GM12872 (cell line): ENCODE results near the gene CD109.

Source experiments
- TF ChIP-seq, protein P1 (sequence below): IDR thresholded peaks from 3 replicates; pipeline ENCODE4 v1.5.1; 2011; ENCODE audit warnings: low read depth, mild to moderate bottlenecking, low read length, moderate library complexity; ENCODE audit not compliant: insufficient read depth

CD109 gene

DNA sequence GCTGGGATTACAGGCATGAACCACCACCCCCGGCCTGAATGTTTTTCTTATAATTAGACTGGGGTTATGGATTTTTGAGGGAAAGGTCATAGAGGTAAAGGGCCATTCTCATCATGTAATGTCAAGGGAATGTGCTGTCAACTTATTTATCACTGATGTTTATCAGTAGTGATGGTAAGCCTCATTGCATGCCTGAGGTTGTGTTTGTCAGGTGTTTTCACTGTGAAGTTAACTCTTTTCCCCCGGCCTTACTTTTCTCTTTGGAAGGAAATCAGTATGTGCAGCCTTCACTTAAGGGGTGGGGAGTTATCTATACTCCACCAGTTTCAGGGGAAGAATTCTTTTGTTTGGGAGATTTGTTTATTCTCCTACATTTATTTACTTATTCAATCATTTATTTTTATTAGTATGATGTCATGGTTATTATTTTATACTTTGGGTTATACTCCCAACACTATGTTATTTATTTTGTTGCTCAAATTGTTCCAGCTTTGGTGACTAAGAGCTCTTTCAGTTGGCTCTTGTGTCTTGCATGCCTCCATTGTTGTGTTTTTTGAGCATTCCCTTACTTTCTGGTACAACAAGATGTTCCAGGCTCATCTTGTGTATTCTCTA is 39.4 kb upstream of the CD109 start:
- TF ChIP-seq, protein P1, sequence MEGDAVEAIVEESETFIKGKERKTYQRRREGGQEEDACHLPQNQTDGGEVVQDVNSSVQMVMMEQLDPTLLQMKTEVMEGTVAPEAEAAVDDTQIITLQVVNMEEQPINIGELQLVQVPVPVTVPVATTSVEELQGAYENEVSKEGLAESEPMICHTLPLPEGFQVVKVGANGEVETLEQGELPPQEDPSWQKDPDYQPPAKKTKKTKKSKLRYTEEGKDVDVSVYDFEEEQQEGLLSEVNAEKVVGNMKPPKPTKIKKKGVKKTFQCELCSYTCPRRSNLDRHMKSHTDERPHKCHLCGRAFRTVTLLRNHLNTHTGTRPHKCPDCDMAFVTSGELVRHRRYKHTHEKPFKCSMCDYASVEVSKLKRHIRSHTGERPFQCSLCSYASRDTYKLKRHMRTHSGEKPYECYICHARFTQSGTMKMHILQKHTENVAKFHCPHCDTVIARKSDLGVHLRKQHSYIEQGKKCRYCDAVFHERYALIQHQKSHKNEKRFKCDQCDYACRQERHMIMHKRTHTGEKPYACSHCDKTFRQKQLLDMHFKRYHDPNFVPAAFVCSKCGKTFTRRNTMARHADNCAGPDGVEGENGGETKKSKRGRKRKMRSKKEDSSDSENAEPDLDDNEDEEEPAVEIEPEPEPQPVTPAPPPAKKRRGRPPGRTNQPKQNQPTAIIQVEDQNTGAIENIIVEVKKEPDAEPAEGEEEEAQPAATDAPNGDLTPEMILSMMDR, result no peak

DNA sequence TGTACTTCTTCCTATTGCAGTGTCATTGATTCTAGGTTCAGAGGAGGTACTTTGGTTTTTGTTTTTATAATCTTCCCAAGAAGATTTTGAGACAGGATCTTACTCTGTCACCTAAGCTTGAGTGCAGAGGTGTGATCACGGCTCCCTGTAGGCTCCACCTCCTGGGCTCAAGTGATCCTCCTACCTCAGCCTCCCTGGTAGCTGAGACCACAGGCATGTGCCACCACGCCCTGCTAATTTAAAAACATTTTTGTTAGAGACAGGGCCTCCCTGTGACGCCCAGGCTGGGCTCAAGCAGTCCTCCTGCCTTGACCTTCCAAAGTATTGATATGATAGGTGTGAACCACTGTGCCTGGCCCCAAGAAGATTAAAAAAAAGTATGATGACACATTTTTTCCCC is 38.8 kb upstream of the CD109 start:
- TF ChIP-seq, protein P1, result no peak

DNA sequence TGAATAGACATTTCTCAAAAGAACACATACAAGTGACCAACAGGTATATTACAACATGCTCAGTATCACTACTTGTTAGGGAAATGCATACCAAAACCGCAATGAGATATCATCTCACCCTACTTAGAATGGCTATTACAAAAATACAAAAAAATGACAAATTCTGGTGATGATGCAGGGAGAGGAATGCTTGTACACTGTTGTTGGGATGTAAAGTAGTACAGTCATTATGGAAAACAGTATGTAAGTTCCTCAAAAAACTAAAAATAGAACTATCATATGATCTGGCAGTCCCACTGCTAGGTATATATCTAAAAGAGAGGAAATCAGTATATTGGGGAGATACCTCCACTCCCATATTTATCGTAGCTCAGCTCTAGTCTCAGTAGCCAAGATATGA is 31.3 kb upstream of the CD109 start:
- TF ChIP-seq, protein P1, result no peak

DNA sequence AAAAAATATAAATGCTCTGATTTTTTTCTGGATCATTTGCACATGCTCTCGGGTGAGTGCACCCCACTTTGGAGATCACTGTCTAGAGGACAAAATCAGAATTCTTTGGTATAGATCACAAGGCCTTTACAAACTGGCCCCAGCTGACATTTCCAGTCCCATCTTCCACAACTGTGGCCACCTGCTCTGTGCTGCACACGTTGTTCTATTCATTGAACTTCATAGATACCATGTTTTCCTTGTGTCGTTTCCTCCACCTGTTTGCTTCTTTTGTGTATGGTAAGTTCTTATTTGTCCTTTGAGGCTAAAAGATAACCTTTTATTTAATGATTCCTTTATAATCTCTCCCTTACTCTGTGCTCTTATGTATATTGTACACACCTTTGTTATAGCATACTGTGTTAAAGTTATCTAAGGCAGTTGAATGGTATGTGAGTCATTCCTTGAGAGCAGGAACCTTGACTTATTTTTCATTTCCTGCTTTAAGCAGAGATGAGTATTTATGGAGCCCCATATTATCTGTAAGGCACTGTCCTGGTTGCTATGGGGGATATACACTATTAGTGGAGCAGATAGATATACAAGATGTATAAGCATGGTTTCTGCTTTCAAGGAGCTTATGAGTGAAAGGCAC is 30.2 kb upstream of the CD109 start:
- TF ChIP-seq, protein P1, result no peak

DNA sequence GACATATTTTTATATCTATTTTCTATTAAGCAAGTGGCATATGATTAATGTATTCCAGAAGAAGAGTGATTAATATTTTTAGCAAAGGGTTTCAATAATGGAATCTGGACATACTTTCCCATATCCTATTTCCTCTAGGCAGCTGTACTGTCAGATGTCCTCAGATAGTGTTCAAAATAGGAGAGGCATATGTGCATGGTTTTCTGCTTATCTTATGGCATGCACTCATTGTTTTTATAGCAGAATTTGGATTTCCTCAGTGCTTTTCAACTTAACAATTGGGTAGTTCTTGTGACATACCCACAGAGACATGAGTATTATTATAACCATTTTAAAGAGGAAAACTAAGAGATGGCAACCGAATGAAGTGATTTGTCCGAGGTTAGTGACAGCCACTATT is 29.6 kb upstream of the CD109 start:
- TF ChIP-seq, protein P1, result no peak

DNA sequence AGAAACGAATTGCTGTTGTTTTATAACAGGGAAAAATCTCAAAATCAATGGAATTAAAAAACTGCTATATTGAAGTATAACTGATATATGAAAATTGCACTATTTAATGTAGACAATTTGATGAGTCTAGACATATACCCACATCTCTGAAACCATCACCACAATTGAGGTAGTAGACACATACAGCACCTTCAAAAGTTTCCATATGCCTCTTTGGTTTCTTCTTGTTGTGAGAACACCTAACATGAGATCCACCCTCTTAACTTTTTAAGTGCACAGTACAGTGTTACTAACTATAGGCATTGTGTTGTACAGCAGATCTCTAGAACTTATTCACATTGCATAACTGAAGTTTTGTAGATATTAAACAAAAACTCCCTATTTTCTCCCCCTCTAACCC is 28.2 kb upstream of the CD109 start:
- TF ChIP-seq, protein P1, result no peak

DNA sequence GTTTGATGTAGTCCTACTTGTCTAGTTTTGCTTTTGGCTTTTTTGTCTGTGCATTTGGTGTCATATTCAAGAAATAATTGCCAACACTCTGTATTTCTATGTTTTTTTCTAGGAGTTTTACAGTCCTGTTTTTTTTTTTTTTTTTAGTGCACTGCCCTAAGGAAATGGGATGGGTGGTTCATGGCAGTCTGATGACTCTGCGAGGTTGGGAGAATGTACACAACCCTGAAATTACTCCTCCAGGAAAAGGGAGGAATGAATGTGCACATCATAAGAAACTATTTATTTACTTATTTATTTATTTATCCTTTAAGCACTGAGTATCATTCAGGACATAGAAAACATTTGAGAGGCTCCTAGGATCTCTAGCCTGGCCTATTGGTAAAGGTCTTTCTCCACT is 27.0 kb upstream of the CD109 start:
- TF ChIP-seq, protein P1, result no peak
